ENCODE results near the gene MCL1. TPM values are rescaled to one million over a fixed set of nuclear protein-coding genes. Genes with fewer than 3 reads are reported as not detected.
A peak's percentile ranks its signal among the peaks of the same experiment; 100 is the strongest.
"Not testable (repeated sequence)": the region's sequence is repeated elsewhere in the genome, so short reads cannot be mapped to it uniquely, and the experiment has no call there.

The MCL1 gene
- total RNA-seq, 1 donor from 2014 or later, result 193 TPM

DNA sequence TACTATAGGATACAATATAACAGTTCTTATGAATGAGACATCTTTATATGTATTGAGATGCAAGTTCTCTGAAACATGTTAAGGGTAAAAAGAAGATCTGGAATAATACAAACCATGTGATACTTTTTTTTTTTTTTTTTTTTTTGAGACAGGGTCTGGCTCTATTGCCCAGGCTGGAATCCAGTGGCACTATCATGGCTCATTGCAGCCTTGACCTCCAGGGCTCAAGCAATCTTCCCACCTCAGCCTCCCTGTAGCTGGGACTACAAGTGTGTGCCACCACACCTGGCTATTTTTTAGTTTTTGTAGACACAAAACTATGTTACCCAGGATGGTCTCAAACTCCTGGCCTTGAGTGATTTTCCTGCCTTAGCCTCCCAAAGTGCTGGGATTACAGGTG is 22.1 kb upstream of the MCL1 start:
- TF ChIP-seq, protein P1, sequence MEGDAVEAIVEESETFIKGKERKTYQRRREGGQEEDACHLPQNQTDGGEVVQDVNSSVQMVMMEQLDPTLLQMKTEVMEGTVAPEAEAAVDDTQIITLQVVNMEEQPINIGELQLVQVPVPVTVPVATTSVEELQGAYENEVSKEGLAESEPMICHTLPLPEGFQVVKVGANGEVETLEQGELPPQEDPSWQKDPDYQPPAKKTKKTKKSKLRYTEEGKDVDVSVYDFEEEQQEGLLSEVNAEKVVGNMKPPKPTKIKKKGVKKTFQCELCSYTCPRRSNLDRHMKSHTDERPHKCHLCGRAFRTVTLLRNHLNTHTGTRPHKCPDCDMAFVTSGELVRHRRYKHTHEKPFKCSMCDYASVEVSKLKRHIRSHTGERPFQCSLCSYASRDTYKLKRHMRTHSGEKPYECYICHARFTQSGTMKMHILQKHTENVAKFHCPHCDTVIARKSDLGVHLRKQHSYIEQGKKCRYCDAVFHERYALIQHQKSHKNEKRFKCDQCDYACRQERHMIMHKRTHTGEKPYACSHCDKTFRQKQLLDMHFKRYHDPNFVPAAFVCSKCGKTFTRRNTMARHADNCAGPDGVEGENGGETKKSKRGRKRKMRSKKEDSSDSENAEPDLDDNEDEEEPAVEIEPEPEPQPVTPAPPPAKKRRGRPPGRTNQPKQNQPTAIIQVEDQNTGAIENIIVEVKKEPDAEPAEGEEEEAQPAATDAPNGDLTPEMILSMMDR (IDR thresholded peaks at IDR 0.05; ENCODE audit: unreplicated experiment), result no peak
- H3K9me3 Mint-ChIP-seq (ENCODE audit: unreplicated experiment), result no peaks in the 10 kb centered on the region
- H3K36me3 Mint-ChIP-seq (ENCODE audit: low read depth, unreplicated experiment), result peaks cover 6% of the 10 kb centered on the region
- DNase-seq (ENCODE audit: low spot score), result no peak
- H3K4me3 Mint-ChIP-seq (ENCODE audit: unreplicated experiment), result no peak overlapping the region
- no peak overlapping the region for H3K27ac Mint-ChIP-seq (ENCODE audit: unreplicated experiment)
- peaks cover 1% of the 10 kb centered on the region for H3K27me3 Mint-ChIP-seq (ENCODE audit: unreplicated experiment)
- H3K4me1 Mint-ChIP-seq (ENCODE audit: unreplicated experiment), result peaks cover 12% of the 10 kb centered on the region

DNA sequence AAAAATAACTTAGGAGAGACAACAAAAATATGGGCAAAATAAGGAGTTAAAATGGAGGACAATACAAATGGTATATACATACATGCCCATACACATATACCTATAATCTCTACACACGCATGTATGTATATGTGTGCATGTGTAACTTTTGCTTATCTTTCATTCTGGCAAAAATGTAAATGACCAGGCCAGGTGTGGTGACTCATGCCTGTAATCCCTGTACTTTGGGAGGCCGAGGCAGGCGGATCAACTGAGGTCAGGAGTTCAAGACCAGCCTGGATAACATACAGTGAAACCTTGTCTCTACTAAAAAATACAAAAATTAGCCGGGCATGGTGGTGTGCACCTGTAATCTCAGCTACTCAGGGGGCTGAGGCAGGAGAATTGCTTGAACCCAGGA is 18.9 kb upstream of the MCL1 start:
- not testable (repeated sequence) for DNase-seq (ENCODE audit: low spot score); H3K27me3 Mint-ChIP-seq (ENCODE audit: unreplicated experiment); H3K27ac Mint-ChIP-seq (ENCODE audit: unreplicated experiment); H3K9me3 Mint-ChIP-seq (ENCODE audit: unreplicated experiment); H3K4me3 Mint-ChIP-seq (ENCODE audit: unreplicated experiment)
- Mint-ChIP-seq H3K4me1 (ENCODE audit: unreplicated experiment) (peaks cover 18% of the 10 kb centered on the region), H3K36me3 (ENCODE audit: low read depth, unreplicated experiment) (peaks cover 18% of the 10 kb centered on the region)

DNA sequence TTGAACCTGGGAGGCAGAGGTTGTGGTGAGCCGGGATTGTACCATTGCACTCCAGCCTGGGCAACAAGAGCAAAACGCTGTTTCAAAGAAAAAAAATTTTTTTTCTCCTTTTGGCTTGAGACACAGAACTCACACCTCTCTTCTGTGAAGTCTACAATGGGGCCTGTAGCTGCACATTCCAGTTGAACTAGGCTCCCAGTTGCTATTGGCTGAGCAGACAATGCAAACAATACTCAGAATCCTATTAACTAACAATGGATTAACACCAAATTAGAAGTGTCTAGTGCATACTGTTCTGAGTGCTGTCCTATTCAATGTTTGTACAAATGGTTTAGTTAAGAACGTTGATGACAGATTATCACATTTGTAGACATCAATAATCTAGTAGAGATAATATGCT is 17.6 kb upstream of the MCL1 start:
- no peaks in the 10 kb centered on the region for H3K9me3 Mint-ChIP-seq (ENCODE audit: unreplicated experiment)
- no peak for DNase-seq (ENCODE audit: low spot score)
- peaks cover 18% of the 10 kb centered on the region for H3K4me1 Mint-ChIP-seq (ENCODE audit: unreplicated experiment)
- TF ChIP-seq, protein P1 (IDR thresholded peaks at IDR 0.05; ENCODE audit: unreplicated experiment), result no peak
- H3K4me3 Mint-ChIP-seq (ENCODE audit: unreplicated experiment), result no peak overlapping the region
- H3K27me3 Mint-ChIP-seq (ENCODE audit: unreplicated experiment), result peaks cover 11% of the 10 kb centered on the region
- H3K27ac Mint-ChIP-seq (ENCODE audit: unreplicated experiment), result peak overlapping the region; percentile 14
- peaks cover 18% of the 10 kb centered on the region for H3K36me3 Mint-ChIP-seq (ENCODE audit: low read depth, unreplicated experiment)

DNA sequence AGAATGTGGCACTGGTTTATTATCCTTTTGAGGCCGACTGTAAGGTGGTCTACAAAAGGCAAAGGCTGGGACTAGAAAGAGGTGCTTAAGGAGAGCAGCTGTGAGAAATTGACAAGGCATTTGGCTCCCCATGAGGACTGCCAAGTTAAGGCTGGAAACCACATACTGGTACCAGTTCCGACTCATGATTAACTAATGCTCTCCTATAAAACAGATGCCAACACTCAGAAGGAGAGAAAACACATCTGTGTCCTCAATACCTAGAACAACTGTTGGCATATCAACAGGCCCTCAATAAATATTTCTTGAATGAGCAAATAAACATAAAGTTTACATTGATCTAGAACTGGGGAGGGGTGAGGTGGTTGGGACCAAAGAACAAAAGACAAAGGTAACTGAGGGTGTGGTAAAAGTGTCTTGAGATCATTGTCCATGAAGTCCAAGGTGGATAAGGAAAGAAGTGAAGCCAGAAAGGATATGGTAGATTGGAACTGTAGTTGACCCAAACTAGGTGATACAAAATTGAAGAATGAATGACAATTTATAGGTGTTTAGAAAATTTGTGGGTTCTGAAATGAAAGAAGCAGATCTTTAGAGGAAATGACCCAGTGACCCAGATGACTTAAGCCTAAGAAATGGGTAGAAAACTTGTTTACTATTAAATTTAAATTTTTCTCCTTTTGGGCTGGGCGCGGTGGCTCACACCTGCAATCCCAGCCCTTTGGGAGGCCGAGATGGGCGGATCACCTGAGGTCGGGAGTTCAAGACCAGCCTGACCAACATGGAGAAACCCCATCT is 16.9 kb upstream of the MCL1 start:
- no peak for DNase-seq (ENCODE audit: low spot score)
- H3K4me1 Mint-ChIP-seq (ENCODE audit: unreplicated experiment), result peaks cover 18% of the 10 kb centered on the region
- peaks cover 11% of the 10 kb centered on the region for H3K27me3 Mint-ChIP-seq (ENCODE audit: unreplicated experiment)
- TF ChIP-seq, protein P1 (IDR thresholded peaks at IDR 0.05; ENCODE audit: unreplicated experiment), result no peak
- peaks cover 18% of the 10 kb centered on the region for H3K36me3 Mint-ChIP-seq (ENCODE audit: low read depth, unreplicated experiment)
- H3K27ac Mint-ChIP-seq (ENCODE audit: unreplicated experiment), result peak overlapping the region; percentile 83
- H3K9me3 Mint-ChIP-seq (ENCODE audit: unreplicated experiment), result no peaks in the 10 kb centered on the region
- no peak overlapping the region for H3K4me3 Mint-ChIP-seq (ENCODE audit: unreplicated experiment)

DNA sequence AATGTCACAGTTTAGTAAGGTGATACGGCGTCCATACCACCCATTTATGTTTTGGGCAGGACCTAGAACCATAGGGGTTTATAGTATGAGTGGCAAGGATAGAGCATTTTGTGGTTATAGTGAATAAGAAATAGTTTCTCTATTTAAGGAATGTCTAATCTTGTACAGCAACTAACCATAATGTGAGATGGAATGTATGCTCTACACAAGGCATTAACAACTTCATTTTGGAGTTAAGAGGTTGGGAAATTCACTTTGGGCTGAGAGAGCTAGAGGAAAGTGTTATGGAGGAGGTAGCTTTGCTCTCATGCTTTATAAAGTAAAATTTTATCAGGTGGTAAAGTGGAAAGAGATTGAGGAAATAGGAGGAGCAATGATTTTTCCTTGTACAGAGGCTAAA is 3.0 kb upstream of the MCL1 start:
- no peaks in the 10 kb centered on the region for H3K9me3 Mint-ChIP-seq (ENCODE audit: unreplicated experiment)

DNA sequence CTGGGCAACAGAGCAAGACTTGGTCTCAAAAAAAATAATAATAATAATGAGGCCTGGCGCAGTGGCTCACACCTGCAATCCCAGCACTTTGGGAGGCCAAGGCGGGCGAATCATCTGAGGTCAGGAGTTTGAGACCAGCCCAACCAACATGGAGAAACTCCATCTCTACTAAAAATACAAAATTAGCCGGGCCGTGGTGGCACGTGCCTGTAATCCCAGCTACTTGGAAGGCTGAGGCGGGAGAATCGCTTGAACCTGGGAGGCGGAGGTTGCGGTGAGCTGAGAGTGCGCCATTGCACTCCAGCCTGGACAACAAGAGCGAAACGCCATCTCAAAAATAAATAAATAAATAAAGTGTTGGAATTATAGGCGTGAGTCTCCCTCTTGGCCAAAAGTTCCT is 2.6 kb upstream of the MCL1 start:
- not testable (repeated sequence) for DNase-seq (ENCODE audit: low spot score); H3K27ac Mint-ChIP-seq (ENCODE audit: unreplicated experiment); H3K4me3 Mint-ChIP-seq (ENCODE audit: unreplicated experiment); H3K9me3 Mint-ChIP-seq (ENCODE audit: unreplicated experiment)
- peaks cover 17% of the 10 kb centered on the region for H3K4me1 Mint-ChIP-seq (ENCODE audit: unreplicated experiment)
- H3K36me3 Mint-ChIP-seq (ENCODE audit: low read depth, unreplicated experiment), result peaks cover 20% of the 10 kb centered on the region
- peaks cover 19% of the 10 kb centered on the region for H3K27me3 Mint-ChIP-seq (ENCODE audit: unreplicated experiment)

More for the DNA sequence above, 3.0 kb upstream of the MCL1 start:
- peaks cover 13% of the 10 kb centered on the region for H3K4me1 Mint-ChIP-seq (ENCODE audit: unreplicated experiment)
- DNase-seq (ENCODE audit: low spot score), result no peak
- H3K27ac Mint-ChIP-seq (ENCODE audit: unreplicated experiment), result no peak overlapping the region
- H3K4me3 Mint-ChIP-seq (ENCODE audit: unreplicated experiment), result no peak overlapping the region
- peaks cover 15% of the 10 kb centered on the region for H3K36me3 Mint-ChIP-seq (ENCODE audit: low read depth, unreplicated experiment)
- TF ChIP-seq, protein P1 (IDR thresholded peaks at IDR 0.05; ENCODE audit: unreplicated experiment), result no peak
- peaks cover 18% of the 10 kb centered on the region for H3K27me3 Mint-ChIP-seq (ENCODE audit: unreplicated experiment)

DNA sequence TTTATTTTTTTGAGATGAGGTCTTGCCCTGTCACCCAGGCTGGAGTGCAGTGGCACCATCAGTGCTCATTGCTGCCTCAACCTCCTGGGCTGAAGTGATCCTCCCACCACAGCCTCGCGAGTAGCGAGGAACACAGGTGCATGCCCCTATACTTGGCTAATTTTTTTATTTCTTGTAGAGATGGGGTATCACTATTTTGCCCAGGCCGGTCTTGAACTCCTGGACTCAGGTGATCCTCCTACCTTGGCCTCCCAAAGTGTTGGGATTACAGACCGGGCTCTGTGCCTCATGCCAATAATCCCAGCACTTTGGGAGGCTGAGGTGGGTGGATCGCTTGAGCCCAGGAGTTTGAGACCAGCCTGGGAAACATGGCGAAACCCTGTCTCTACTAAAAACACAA is 2.0 kb upstream of the MCL1 start:
- not testable (repeated sequence) for H3K27ac Mint-ChIP-seq (ENCODE audit: unreplicated experiment); DNase-seq (ENCODE audit: low spot score); H3K4me3 Mint-ChIP-seq (ENCODE audit: unreplicated experiment); H3K9me3 Mint-ChIP-seq (ENCODE audit: unreplicated experiment)
- peaks cover 20% of the 10 kb centered on the region for H3K4me1 Mint-ChIP-seq (ENCODE audit: unreplicated experiment)
- peaks cover 23% of the 10 kb centered on the region for H3K36me3 Mint-ChIP-seq (ENCODE audit: low read depth, unreplicated experiment)
- H3K27me3 Mint-ChIP-seq (ENCODE audit: unreplicated experiment), result peaks cover 19% of the 10 kb centered on the region

DNA sequence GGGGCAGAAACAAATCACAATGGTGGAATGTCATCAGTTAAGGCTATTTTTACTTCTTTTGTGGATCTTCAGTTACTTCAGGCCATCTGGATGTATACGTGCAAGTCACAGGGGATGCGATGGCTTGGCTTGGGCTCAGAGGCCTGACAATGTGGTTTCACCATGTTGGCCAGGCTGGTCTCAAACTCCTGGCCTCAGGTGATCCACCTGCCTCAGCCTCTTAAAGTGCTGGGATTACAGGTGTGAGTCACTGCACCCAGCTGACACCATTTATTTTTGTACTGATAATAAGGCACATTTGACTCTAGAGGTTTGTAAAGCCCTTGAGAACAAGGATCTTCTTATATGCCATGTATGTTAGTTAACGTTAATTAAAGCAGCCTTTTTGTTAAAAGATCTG is 1.6 kb upstream of the MCL1 start:
- H3K27ac Mint-ChIP-seq (ENCODE audit: unreplicated experiment); H3K9me3 Mint-ChIP-seq (ENCODE audit: unreplicated experiment); DNase-seq (ENCODE audit: low spot score): not testable (repeated sequence)
- Mint-ChIP-seq H3K27me3 (ENCODE audit: unreplicated experiment) (peaks cover 19% of the 10 kb centered on the region), H3K36me3 (ENCODE audit: low read depth, unreplicated experiment) (peaks cover 28% of the 10 kb centered on the region), H3K4me3 (ENCODE audit: unreplicated experiment) (peak overlapping the region; percentile 42), H3K4me1 (ENCODE audit: unreplicated experiment) (peaks cover 23% of the 10 kb centered on the region)
